A673 (cell line): Measurements from ENCODE around the gene RAB38. TPM values are rescaled to one million over a fixed set of nuclear protein-coding genes. Genes with fewer than 3 reads are reported as not detected.

ENCODE experiments used
- BruUV-seq: library from RNA; stranded (reverse); fragments of 400-500 nt; replicated peaks from 2 replicates; lab custom pipeline; 2021; lab: Mats Ljungman, UMichigan
- CTCF ChIA-PET: fragments of 300-600 bp; sonication (Branson Sonifier 250); formaldehyde crosslinking; loops from one replicate; lab custom pipeline; 2022; ENCODE audit warnings: antibody characterized with exemption; lab: Charles Lee
- POLR2A ChIA-PET: fragments of 300-600 bp; sonication (Branson Sonifier 250); formaldehyde crosslinking; loops from one replicate; lab custom pipeline; 2022; ENCODE audit warnings: antibody characterized with exemption; ENCODE audit not compliant: low non-redundant PET; lab: Charles Lee
- DNase-seq: peaks from one replicate; pipeline ENCODE4 v3.0.0-alpha.2; 2015; ENCODE audit warnings: low spot score
- H3K27ac ChIP-seq: fragments of 200-600 bp; sonication (generic); 2 replicates; pipeline ENCODE4 v1.5.1; 2016; ENCODE audit warnings: mixed run types, low read depth, mild to moderate bottlenecking, mixed read lengths, antibody characterized with exemption, low read length; ENCODE audit not compliant: poor library complexity, severe bottlenecking
- H3K27me3 ChIP-seq: fragments of 200-600 bp; sonication (generic); replicated peaks from 2 replicates; pipeline ENCODE4 v1.6.1; 2017; ENCODE audit warnings: mixed run types, low read depth, mild to moderate bottlenecking, mixed read lengths, antibody characterized with exemption, low read length; ENCODE audit not compliant: insufficient read depth, poor library complexity
- H3K36me3 ChIP-seq: fragments of 200-600 bp; sonication (generic); 2 replicates; pipeline ENCODE4 v1.6.1; 2016; ENCODE audit warnings: mixed run types, mild to moderate bottlenecking, mixed read lengths, antibody characterized with exemption, low read length; ENCODE audit not compliant: insufficient read depth, poor library complexity, severe bottlenecking
- H3K4me1 ChIP-seq: fragments of 200-600 bp; sonication (generic); 2 replicates; pipeline ENCODE4 v1.6.1; 2017; ENCODE audit warnings: mixed run types, mild to moderate bottlenecking, mixed read lengths, antibody characterized with exemption, low read length; ENCODE audit not compliant: insufficient read depth, poor library complexity, severe bottlenecking
- H3K4me3 ChIP-seq: fragments of 200-600 bp; sonication (generic); 2 replicates; pipeline ENCODE4 v1.5.1; 2016; ENCODE audit warnings: low read depth, mixed run types, mild to moderate bottlenecking, mixed read lengths, low read length; ENCODE audit not compliant: poor library complexity, severe bottlenecking
- H3K9me3 ChIP-seq: fragments of 200-600 bp; sonication (generic); 2 replicates; pipeline ENCODE4 v1.6.1; 2016; ENCODE audit warnings: mixed run types, low read depth, mild to moderate bottlenecking, mixed read lengths, antibody characterized with exemption, low read length; ENCODE audit not compliant: poor library complexity, severe bottlenecking
- CTCF ChIP-seq: fragments of 300-800, 200-600 bp; sonication (generic); conservative IDR thresholded peaks from 2 replicates; pipeline ENCODE4 v1.5.1; 2017; ENCODE audit warnings: low read depth, mild to moderate bottlenecking, antibody characterized with exemption, low read length, moderate library complexity, mixed read lengths
- EZH2 ChIP-seq: fragments of 200-600 bp; sonication (generic); IDR thresholded peaks from 2 replicates; pipeline ENCODE4 v1.6.1; 2017; ENCODE audit warnings: borderline replicate concordance, low read depth, mild to moderate bottlenecking, mixed read lengths, antibody characterized with exemption, low read length; ENCODE audit not compliant: poor library complexity, severe bottlenecking
- intact Hi-C: fragments of 100-400 bp; cut with micrococcal nuclease; formaldehyde crosslinking; loops from one replicate; pipeline ENCODE4 v1.10.0; 2022; ENCODE audit not compliant: unreplicated experiment
- microRNA-seq: library from miRNA; unstranded; fragments of <30 nt; microRNA quantifications from one replicate; pipeline ENCODE4 v1.2.0, GENCODE V29; 2021
- total RNA-seq: library from RNA; stranded (reverse); gene quantifications from 2 replicates; pipeline ENCODE4 v1.2.3, GENCODE V29; 2021

Gene RAB38
- total RNA-seq, 1 experiment from 2014 or later = 1.6 TPM

- Histone ChIP-seq H3K36me3 (no peaks in the 10 kb centered on the region), H3K27me3 (no peaks in the 10 kb centered on the region), H3K4me3 (no peak overlapping the region), H3K9me3 (no peaks in the 10 kb centered on the region), H3K4me1 (no peaks in the 10 kb centered on the region), H3K27ac (no peak overlapping the region)
- DNase-seq = no peak
- intact Hi-C loops = no loop called here
- BruUV-seq = no TSS peak
- ChIA-PET POLR2A (no interaction called here), CTCF (no interaction called here)
- TF ChIP-seq CTCF = no peak
- TF ChIP-seq EZH2 = no peak
Observed at GRCh38 chr11:88064097-88064705, 111.0 kb downstream of the RAB38 start.

Small RNA genes lying within 50 kb of the gene (microRNA-seq; reads per million reads assigned to microRNA genes)
- gene MIR3166 = not detected

Other genes starting within 250 kb of the RAB38 start
- gene CTSC, start 162.3 kb upstream of the RAB38 start, total RNA-seq = 86.4 and 116 TPM in 2 replicates